Ishikawa (cell line): Measurements from ENCODE around the gene ADAMTS12.

Experiments used
- CEBPB ChIP-seq: IDR thresholded peaks from 2 replicates; pipeline ENCODE4 v1.6.1; 2012
- CREB1 ChIP-seq: IDR thresholded peaks from 2 replicates; pipeline ENCODE4 v1.6.1; 2012; ENCODE audit warnings: low read depth
- EGR1 ChIP-seq: IDR thresholded peaks from 2 replicates; pipeline ENCODE4 v1.6.1; 2012
- EP300 ChIP-seq: IDR thresholded peaks from 2 replicates; pipeline ENCODE4 v1.6.1; 2012; ENCODE audit warnings: borderline replicate concordance
- FOXM1 ChIP-seq: IDR thresholded peaks from 2 replicates; pipeline ENCODE4 v1.6.1; 2012; ENCODE audit warnings: low read depth, borderline replicate concordance
- NFIC ChIP-seq: IDR thresholded peaks from 2 replicates; pipeline ENCODE4 v1.6.1; 2012
- RAD21 ChIP-seq: IDR thresholded peaks from 2 replicates; pipeline ENCODE4 v1.6.1; 2012; ENCODE audit warnings: low read depth
- TAF1 ChIP-seq: IDR thresholded peaks from 2 replicates; pipeline ENCODE4 v1.6.1; 2012; ENCODE audit warnings: low read depth, mild to moderate bottlenecking
- TCF12 ChIP-seq: IDR thresholded peaks from 2 replicates; pipeline ENCODE4 v1.6.1; 2012; ENCODE audit warnings: low read depth
- TEAD4 ChIP-seq: IDR thresholded peaks from 2 replicates; pipeline ENCODE4 v1.6.1; 2012
- YY1 ChIP-seq: IDR thresholded peaks from 2 replicates; pipeline ENCODE4 v1.6.1; 2012; ENCODE audit warnings: low read depth
- ZBTB7A ChIP-seq: IDR thresholded peaks from 2 replicates; pipeline ENCODE4 v1.6.1; 2012; ENCODE audit warnings: low read depth
- TF ChIP-seq, protein P1 (sequence below): IDR thresholded peaks from 2 replicates; pipeline ENCODE4 v1.6.1; 2012; ENCODE audit warnings: low read depth, mild to moderate bottlenecking
- TF ChIP-seq, protein P2 (sequence below): IDR thresholded peaks from 2 replicates; pipeline ENCODE4 v1.6.1; 2012
- TF ChIP-seq, protein P3 (sequence below): IDR thresholded peaks from 2 replicates; pipeline ENCODE4 v1.6.1; 2012

The ADAMTS12 gene

DNA sequence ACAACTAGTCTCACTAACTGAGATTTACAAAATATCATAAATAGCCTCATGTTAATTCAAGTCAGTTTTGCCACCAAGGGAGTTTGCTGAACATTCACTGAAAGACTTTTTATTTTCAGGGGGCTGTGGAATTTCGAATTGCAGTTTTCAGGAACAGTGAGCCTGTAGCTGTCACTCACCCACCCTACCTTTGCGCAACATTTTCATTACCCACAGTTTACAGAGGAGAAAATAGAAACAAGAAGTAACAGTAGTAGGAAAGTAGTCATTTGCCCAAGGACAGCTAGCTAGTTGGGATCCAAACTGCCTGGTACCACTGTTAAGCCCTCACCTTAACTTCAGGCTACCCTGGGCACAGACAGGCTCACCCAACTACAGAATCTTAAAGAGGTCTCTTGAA is 154.1 kb downstream of the ADAMTS12 start:
- TF ChIP-seq TCF12 (no peak), FOXM1 (no peak), TAF1 (no peak), CREB1 (no peak), NFIC (no peak), TEAD4 (no peak), CEBPB (no peak), EP300 (no peak), EGR1 (no peak), RAD21 (no peak), YY1 (no peak), ZBTB7A (no peak)
- TF ChIP-seq, protein P1, sequence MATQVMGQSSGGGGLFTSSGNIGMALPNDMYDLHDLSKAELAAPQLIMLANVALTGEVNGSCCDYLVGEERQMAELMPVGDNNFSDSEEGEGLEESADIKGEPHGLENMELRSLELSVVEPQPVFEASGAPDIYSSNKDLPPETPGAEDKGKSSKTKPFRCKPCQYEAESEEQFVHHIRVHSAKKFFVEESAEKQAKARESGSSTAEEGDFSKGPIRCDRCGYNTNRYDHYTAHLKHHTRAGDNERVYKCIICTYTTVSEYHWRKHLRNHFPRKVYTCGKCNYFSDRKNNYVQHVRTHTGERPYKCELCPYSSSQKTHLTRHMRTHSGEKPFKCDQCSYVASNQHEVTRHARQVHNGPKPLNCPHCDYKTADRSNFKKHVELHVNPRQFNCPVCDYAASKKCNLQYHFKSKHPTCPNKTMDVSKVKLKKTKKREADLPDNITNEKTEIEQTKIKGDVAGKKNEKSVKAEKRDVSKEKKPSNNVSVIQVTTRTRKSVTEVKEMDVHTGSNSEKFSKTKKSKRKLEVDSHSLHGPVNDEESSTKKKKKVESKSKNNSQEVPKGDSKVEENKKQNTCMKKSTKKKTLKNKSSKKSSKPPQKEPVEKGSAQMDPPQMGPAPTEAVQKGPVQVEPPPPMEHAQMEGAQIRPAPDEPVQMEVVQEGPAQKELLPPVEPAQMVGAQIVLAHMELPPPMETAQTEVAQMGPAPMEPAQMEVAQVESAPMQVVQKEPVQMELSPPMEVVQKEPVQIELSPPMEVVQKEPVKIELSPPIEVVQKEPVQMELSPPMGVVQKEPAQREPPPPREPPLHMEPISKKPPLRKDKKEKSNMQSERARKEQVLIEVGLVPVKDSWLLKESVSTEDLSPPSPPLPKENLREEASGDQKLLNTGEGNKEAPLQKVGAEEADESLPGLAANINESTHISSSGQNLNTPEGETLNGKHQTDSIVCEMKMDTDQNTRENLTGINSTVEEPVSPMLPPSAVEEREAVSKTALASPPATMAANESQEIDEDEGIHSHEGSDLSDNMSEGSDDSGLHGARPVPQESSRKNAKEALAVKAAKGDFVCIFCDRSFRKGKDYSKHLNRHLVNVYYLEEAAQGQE = no peak
- TF ChIP-seq, protein P2, sequence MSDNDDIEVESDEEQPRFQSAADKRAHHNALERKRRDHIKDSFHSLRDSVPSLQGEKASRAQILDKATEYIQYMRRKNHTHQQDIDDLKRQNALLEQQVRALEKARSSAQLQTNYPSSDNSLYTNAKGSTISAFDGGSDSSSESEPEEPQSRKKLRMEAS = no peak
- TF ChIP-seq, protein P3, sequence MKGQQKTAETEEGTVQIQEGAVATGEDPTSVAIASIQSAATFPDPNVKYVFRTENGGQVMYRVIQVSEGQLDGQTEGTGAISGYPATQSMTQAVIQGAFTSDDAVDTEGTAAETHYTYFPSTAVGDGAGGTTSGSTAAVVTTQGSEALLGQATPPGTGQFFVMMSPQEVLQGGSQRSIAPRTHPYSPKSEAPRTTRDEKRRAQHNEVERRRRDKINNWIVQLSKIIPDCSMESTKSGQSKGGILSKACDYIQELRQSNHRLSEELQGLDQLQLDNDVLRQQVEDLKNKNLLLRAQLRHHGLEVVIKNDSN = no peak

DNA sequence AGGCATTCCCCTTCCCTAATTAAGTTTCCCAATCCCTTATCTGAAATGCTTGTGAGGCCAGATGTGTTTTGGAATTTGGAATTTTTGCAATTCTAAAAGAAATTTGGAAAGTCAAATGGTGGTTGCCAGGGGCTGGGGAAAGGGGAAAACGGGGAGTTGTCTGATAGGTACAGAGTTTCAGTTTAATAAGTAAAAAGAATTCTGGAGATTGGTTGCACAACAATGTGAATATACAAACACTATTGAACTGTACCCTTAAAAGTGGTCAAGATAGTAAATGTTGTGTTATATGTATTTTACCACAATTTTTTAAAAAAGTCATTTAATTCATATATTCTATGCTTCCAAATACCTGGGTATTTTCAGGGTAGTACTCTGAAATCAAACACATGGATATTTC is 154.5 kb downstream of the ADAMTS12 start:
- no peak for TF ChIP-seq RAD21
- TF ChIP-seq TAF1 = no peak
- no peak for TF ChIP-seq NFIC
- TF ChIP-seq, protein P1 = no peak
- TF ChIP-seq TCF12 = no peak
- TF ChIP-seq YY1 = no peak
- no peak for TF ChIP-seq EP300
- TF ChIP-seq CEBPB = no peak
- no peak for TF ChIP-seq FOXM1
- TF ChIP-seq, protein P2 = no peak
- TF ChIP-seq, protein P3 = no peak
- no peak for TF ChIP-seq ZBTB7A

DNA sequence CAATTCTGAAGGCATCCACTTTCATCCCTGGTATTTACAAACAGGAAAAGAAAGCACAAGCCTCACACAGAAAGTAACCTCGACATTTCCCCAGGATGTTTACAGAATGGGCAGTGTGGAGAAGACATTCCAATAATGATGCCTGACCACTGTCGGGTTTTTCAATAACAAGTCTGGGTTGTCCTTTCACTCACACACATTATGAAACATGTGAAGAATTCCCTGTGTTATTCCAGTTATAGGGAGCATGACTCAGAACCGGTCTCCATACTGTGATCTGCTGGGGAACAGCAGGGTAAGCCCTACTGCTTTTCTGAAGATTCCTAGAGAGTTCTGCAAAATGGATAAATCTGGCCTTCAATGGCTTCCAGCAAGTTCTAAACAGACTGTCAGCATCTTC is 155.3 kb downstream of the ADAMTS12 start:
- TF ChIP-seq CEBPB (no peak), RAD21 (no peak), EGR1 (no peak), FOXM1 (no peak), CREB1 (no peak), EP300 (no peak), TEAD4 (no peak)

DNA sequence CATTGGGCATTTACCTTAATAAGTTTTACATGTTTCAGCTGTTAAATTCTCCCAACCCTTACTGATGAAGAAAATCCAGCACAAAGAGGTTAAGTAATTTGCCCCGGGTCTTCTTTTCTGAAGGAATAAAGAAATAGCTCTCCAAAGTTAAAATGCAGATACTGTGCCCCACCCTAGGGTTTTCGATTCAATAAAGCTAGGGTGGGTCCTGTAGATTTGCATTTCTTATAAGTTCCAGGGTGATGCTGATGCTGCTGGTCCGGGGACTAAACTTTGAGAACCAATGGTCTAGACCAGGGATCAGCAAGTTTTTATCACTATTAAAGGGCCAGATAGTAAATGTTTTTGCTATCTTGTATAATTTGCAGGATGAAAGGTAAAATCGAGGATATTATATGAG is 156.7 kb downstream of the ADAMTS12 start:
- TF ChIP-seq, protein P3 = no peak
- no peak for TF ChIP-seq EP300
- TF ChIP-seq CREB1 = no peak
- no peak for TF ChIP-seq CEBPB
- no peak for TF ChIP-seq ZBTB7A
- TF ChIP-seq, protein P1 = no peak

DNA sequence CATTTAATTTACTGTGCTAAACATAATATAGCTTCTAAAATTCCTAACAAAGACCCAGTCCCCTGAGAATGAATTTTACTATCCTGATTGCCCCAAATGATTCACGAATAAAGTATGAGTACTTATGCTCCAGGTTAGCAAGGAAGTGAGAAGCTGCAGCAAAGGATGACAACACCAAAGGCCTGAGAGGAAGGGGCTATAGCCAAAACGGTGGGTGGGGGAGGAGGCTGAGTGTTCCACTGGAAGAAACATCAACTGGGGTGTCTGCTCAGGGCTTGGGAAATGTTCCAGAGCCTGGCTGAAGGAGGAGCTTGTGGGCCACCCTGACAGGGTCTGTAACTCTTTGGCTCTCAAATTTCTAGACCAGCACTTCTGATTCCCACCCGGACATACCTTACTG is 157.3 kb downstream of the ADAMTS12 start:
- no peak for TF ChIP-seq CEBPB
- TF ChIP-seq EP300 = no peak
- TF ChIP-seq, protein P3 = no peak
- no peak for TF ChIP-seq CREB1
- TF ChIP-seq RAD21 = no peak
- TF ChIP-seq, protein P1 = no peak
- no peak for TF ChIP-seq NFIC
- TF ChIP-seq TAF1 = no peak
- TF ChIP-seq TEAD4 = no peak
- no peak for TF ChIP-seq TCF12
- TF ChIP-seq ZBTB7A = no peak
- TF ChIP-seq YY1 = no peak
